ENCODE measurements around the gene PPP4R4.

Gene PPP4R4

DNA sequence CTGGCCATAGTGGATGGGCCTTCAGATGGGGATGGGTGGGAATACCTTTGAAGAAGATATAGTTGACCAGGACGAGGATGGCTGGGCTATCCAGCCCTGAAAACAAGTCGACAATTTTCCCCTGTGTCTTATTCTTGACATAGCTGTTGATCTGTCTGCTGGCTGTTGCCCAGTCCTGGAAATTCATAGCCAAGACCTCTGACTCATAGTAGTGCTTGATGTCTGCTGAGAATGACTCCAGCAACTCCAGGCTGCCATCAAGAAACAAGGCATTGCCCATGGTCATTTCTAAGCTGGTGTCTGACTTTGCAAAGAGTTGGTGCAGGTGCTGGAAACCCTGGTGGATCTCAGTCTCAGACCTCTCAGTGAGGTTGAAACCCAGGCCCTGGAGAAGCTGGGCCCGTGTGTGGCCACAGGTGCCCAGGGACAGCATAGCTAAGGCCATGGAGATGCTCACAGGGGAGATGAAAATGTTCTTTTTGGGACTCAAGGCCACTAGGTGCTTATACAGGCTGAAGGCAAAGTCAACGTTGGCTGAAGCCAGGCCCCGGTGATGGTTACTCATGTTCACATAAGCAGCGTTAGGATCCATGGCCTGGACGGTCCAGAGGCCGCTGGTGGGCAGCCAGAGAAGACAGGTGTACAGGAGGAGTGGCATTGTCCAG lies 140.0 kb downstream of the PPP4R4 start:
- peaks cover 10% of the 10 kb centered on the region for H3K27me3 Mint-ChIP-seq
- no peaks in the 10 kb centered on the region for H3K4me1 Mint-ChIP-seq (ENCODE audit: low read depth)
- peaks cover 12% of the 10 kb centered on the region for H3K9me3 Mint-ChIP-seq
- H3K4me3 Mint-ChIP-seq, result no peak overlapping the region
- H3K36me3 Mint-ChIP-seq (ENCODE audit: low read depth), result no peaks in the 10 kb centered on the region
- no peak overlapping the region for H3K27ac Mint-ChIP-seq

DNA sequence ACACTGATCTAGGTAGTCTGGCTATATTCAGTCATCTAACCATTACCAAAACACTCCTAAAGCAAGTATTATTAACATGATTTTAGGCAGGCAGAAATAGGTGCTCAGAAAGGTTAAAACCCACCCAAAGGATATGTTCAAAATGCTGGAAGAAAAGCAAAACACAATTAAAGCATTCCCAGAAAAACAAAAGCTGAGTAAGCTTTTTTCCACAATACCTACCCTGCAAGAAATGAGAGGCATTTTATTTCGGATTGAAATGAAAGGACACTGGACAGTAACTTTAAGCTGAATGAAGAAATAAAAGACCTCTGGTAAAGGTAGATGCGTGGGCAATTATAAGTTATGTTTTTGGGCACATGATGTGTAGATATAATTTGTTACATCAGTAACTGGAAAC lies 140.8 kb downstream of the PPP4R4 start:
- no peaks in the 10 kb centered on the region for H3K4me1 Mint-ChIP-seq (ENCODE audit: low read depth)
- H3K9me3 Mint-ChIP-seq, result peaks cover 12% of the 10 kb centered on the region

DNA sequence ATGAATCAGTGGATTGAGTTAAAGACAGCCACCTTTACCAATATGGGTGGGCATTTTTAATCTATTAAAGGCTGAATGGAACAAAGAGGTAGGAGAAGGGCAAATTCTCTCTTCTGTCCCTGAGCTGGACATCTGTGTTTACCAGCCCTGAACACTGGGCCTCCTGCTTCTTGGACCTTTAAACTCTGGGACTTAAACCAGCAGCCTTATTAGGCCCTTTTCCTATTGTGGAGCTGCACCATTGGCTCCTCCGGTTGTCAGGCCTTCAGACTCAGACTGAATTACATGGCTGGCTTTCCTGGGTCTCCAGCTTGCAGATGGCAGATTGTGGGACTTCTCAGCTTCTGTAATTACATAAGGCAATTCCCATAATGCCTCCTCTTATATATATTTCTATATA lies 142.6 kb downstream of the PPP4R4 start:
- Mint-ChIP-seq H3K4me3 (no peak overlapping the region), H3K27me3 (peaks cover 15% of the 10 kb centered on the region), H3K27ac (no peak overlapping the region), H3K4me1 (ENCODE audit: low read depth) (no peaks in the 10 kb centered on the region), H3K9me3 (peaks cover 12% of the 10 kb centered on the region), H3K36me3 (ENCODE audit: low read depth) (no peaks in the 10 kb centered on the region)

More for the DNA sequence above, 140.8 kb downstream of the PPP4R4 start:
- Mint-ChIP-seq H3K4me3 (no peak overlapping the region), H3K36me3 (ENCODE audit: low read depth) (no peaks in the 10 kb centered on the region), H3K27ac (no peak overlapping the region), H3K27me3 (peaks cover 10% of the 10 kb centered on the region)

DNA sequence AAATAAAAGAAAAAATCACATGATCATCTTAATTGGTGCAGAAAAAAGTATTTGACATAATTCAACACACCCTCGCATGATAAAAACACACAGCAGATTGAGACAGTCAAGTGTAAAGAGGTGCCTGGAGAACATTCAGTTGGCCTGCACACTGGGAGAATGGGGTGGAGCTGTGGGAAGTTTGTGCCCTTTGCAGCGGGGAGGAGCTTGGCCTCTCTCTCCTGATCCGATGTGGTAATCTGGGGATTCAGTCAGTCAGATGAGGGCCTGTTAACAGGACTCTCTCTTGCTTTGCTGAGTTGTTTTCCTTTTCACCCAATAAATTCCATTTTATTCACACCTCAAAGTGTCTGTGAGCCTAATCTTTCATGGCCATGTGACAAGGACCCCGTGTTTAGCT lies 143.1 kb downstream of the PPP4R4 start:
- Mint-ChIP-seq H3K36me3 (ENCODE audit: low read depth) (no peaks in the 10 kb centered on the region), H3K27ac (no peak overlapping the region), H3K4me3 (no peak overlapping the region), H3K4me1 (ENCODE audit: low read depth) (no peaks in the 10 kb centered on the region), H3K9me3 (peaks cover 12% of the 10 kb centered on the region), H3K27me3 (peaks cover 17% of the 10 kb centered on the region)

DNA sequence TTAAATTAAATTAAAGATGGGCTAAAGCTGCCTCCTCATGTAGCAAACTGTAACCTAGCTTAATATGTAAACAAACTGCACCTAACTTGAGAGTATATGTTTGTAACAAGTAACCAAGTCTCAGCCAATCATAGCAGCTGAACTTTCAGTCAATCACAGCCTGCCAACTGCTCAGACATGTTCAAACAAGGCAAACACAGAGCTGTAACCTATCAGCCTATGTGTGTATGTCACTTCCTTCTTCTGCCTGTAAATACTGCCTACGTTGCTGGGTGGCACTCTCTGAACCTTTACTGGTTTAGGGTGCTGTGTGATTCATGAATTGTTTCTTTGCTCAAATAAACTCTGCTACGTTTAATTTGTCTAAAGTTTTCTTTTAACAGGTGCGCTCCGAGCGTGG lies 146.1 kb downstream of the PPP4R4 start:
- H3K4me1 Mint-ChIP-seq (ENCODE audit: low read depth), result no peaks in the 10 kb centered on the region
- no peak overlapping the region for H3K27ac Mint-ChIP-seq
- no peaks in the 10 kb centered on the region for H3K36me3 Mint-ChIP-seq (ENCODE audit: low read depth)
- no peak overlapping the region for H3K4me3 Mint-ChIP-seq
- peaks cover 12% of the 10 kb centered on the region for H3K9me3 Mint-ChIP-seq
- peaks cover 26% of the 10 kb centered on the region for H3K27me3 Mint-ChIP-seq

DNA sequence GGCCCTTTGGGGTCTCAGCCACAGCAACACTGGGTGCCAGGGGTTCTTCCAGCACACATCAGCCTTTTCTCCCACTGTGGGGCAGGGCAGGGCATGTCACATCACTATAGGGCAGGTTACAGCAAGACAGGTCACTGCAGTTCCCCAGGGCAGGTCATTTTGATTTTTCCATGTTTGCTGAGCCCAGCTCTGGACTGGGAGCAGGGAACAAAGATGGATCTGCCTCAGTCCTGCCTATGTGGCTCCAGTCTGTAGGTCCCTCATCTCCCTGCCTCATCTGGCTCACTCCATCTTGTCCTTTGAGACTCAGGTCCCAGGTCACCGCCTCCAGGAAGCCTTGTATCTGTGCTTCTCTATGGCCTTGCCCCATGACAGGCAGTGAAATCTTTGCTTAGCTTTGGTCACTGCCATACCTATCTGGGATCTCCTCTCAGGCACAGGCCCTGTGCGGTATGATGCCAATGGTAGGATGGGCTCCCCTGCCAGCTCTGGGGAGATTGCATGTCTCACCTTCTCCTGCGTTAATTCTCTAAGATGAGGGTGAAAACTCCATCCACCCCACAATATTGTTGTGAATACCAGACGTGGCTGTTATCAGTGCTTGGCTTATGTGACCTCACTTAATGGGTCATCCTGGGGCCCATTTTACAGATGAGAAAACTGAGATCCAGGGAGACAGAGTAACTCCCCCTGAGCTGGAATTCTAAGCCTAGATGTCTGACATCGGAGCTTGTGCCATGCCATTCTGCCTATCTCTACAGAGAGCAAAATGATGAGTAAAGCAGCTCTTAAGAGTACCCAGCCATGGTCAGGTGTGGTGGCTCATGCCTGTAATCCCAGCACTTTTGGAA lies 147.5 kb downstream of the PPP4R4 start:
- H3K27ac Mint-ChIP-seq, result no peak overlapping the region
- H3K4me1 Mint-ChIP-seq (ENCODE audit: low read depth), result no peaks in the 10 kb centered on the region
- H3K9me3 Mint-ChIP-seq, result peaks cover 7% of the 10 kb centered on the region
- no peaks in the 10 kb centered on the region for H3K36me3 Mint-ChIP-seq (ENCODE audit: low read depth)
- H3K4me3 Mint-ChIP-seq, result no peak overlapping the region
- H3K27me3 Mint-ChIP-seq, result peaks cover 26% of the 10 kb centered on the region

DNA sequence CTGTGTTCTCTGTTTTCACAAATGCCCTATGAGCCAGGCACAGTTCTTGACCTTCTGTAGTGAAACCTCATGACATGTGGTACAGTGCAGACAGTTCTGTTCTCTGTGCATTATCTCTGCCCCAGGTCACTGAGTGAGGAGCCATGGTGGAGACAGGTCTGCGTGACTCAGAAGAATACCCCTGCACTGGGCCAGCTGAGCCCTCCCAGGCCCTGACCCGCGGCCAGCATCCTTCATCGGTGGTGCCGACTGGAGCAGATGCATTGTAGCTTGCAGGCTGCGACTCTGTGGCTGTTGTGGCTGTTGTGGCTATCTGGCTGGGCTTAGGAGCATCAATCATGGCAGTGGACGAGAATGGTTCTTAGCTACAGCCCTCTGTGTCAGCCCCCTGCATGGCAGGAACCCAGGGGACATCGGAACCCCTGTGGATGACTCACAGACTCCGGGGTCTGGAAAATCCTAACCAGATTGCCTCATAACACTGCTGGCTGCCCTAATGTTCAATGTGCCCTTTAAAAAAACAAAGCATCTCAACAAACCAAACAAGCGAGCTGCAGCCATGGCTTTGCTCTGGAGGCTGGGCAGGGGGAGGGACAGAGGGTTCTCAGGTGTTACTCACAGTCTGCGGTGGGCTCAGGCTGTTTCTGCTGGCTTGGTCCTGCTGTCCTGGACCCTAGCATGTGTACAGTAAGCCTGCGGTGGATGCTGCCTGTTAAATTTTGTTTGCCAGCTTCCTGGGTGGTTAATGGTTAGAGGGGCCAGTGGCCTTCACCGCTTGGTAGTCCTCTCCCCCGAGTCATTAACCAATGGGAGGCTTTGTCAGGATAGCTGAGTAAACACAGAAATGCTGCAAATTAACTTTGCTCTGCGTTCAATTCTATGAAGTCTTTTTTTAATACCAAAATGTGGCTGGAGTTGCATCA lies 148.8 kb downstream of the PPP4R4 start, which contains the start of gene SERPINA6:
TSS of gene SERPINA6 (minus strand) at position 689 of the 923 bp plus-strand sequence. CDS start 8,688 bp downstream, outside the sequence.
- no peaks in the 10 kb centered on the region for H3K4me1 Mint-ChIP-seq (ENCODE audit: low read depth)
- no peak within 1 kb of the TSS for H3K27ac Mint-ChIP-seq
- peaks cover 24% of the 10 kb centered on the region for H3K27me3 Mint-ChIP-seq
- H3K4me3 Mint-ChIP-seq, result no peak within 1 kb of the TSS
- H3K36me3 Mint-ChIP-seq (ENCODE audit: low read depth), result no peaks in the 10 kb centered on the region
- peaks cover under 1% of the 10 kb centered on the region for H3K9me3 Mint-ChIP-seq

DNA sequence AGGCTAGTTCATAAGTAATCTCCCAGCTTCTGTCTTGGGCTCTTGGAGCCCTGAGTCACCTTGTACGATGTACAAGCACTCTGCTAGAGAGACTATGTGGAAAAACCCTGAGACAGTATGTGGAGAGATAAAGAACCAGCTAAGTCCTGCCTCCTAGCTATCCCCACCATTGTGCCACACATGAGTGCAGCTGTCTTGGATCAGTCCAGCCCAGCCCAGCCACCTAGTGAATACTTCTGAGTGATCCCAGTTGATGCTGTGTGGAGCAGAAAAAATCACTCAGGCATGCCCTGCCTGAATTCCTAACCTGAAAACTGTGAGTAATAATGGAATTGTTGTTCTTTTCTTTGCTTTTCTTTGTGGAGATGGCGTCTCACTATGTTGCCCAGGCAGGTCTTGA lies 154.1 kb downstream of the PPP4R4 start:
- Mint-ChIP-seq H3K27me3 (peaks cover 21% of the 10 kb centered on the region), H3K4me3 (no peak overlapping the region), H3K4me1 (ENCODE audit: low read depth) (no peaks in the 10 kb centered on the region), H3K9me3 (no peaks in the 10 kb centered on the region), H3K36me3 (ENCODE audit: low read depth) (no peaks in the 10 kb centered on the region), H3K27ac (no peak overlapping the region)

Measured in stimulated activated naive CD8-positive, alpha-beta T cell treated with anti-CD3 and anti-CD28 coated beads, Interleukin-15, Interleukin-2, amounts not matched to agents 100 ng/mL and 50 ng/mL, for 24 hours (primary cell).